ENCODE results near the gene LARP4.
"Not testable (repeated sequence)": the region's sequence is repeated elsewhere in the genome, so short reads cannot be mapped to it uniquely, and the experiment has no call there.

Gene LARP4

GRCh38 chr12:50488801-50489200 is 88.1 kb downstream of the LARP4 start:
- no peaks in the 10 kb centered on the region for H3K9me3 ChIP-seq (ENCODE audit: control insufficient read depth, insufficient read depth, low read depth, low read length)
- H3K36me3 ChIP-seq (ENCODE audit: control insufficient read depth in 2 of 2, insufficient read depth in 1 of 2, low read length in 2 of 2), result no peaks in the 10 kb centered on the region
- TF ChIP-seq ZNF423 (tag by site-specific recombination; IDR thresholded peaks at IDR 0.05) (no peak), ZNF544 (tag by site-specific recombination; IDR thresholded peaks at IDR 0.05) (no peak), SP3 (tag by site-specific recombination; IDR thresholded peaks at IDR 0.05) (no peak), PRDM6 (tag by site-specific recombination; IDR thresholded peaks at IDR 0.05) (no peak), MZF1 (tag by site-specific recombination; IDR thresholded peaks at IDR 0.05; ENCODE audit: borderline replicate concordance) (no peak), ZNF776 (tag by site-specific recombination; IDR thresholded peaks at IDR 0.05; ENCODE audit: borderline replicate concordance) (no peak), ZNF362 (tag by site-specific recombination; IDR thresholded peaks at IDR 0.05) (no peak)
- TF ChIP-seq, protein P1, sequence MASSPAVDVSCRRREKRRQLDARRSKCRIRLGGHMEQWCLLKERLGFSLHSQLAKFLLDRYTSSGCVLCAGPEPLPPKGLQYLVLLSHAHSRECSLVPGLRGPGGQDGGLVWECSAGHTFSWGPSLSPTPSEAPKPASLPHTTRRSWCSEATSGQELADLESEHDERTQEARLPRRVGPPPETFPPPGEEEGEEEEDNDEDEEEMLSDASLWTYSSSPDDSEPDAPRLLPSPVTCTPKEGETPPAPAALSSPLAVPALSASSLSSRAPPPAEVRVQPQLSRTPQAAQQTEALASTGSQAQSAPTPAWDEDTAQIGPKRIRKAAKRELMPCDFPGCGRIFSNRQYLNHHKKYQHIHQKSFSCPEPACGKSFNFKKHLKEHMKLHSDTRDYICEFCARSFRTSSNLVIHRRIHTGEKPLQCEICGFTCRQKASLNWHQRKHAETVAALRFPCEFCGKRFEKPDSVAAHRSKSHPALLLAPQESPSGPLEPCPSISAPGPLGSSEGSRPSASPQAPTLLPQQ (tag by site-specific recombination; IDR thresholded peaks at IDR 0.05), result no peak
- no peak overlapping the region for H3K4me3 ChIP-seq (ENCODE audit: low read depth, low read length)
- POLR2A ChIA-PET, result no interaction called here
- CTCF ChIA-PET, result interaction anchor here (0.7 kb wide), 1 partner anchor 33 kb away, joined by 3 read pairs; no protein-coding TSS in a partner anchor
- no peak overlapping the region for H3K27ac ChIP-seq (ENCODE audit: extremely low read depth, low read depth, low read length)
- no peaks in the 10 kb centered on the region for H3K4me1 ChIP-seq (ENCODE audit: control insufficient read depth, insufficient read depth, low read length)

DNA sequence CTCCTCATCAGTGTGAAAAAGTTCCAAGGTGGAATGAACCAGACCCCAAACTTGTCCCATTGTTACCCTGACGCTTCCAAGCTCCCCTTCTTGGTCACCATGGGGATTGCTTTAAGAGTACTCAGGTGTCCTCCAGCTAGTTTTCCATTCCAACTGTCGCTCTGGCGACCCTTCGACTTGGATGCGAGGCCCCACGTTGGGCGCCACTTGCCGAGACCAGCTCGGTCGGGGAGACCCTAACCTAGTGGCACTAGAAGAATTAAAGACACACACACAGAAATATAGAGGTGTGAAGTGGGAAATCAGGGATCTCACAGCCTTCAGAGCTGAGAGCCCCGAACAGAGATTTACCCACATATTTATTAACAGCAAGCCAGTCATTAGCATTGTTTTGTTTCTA is 97.4 kb downstream of the LARP4 start:
- CTCF ChIA-PET, result interaction anchor here (1.0 to 1.2 kb wide), 2 partner anchors 140 to 247 kb away, joined by 3 read pairs; no protein-coding TSS in a partner anchor
- H3K27ac ChIP-seq (ENCODE audit: extremely low read depth, low read depth, low read length); H3K9me3 ChIP-seq (ENCODE audit: control insufficient read depth, insufficient read depth, low read depth, low read length); H3K36me3 ChIP-seq (ENCODE audit: control insufficient read depth in 2 of 2, insufficient read depth in 1 of 2, low read length in 2 of 2); H3K4me3 ChIP-seq (ENCODE audit: low read depth, low read length); H3K4me1 ChIP-seq (ENCODE audit: control insufficient read depth, insufficient read depth, low read length); POLR2A ChIA-PET: not testable (repeated sequence)
- TF ChIP-seq ZNF626 (tag by site-specific recombination; IDR thresholded peaks at IDR 0.05) (peak; percentile 75; the same call in 1 of the 2 replicates), SETDB1 (IDR thresholded peaks at IDR 0.05; ENCODE audit: insufficient read length, low read length) (peak; percentile 92), ZNF549 (tag by site-specific recombination; IDR thresholded peaks at IDR 0.05) (peak; percentile 12; the same call in 1 of the 2 replicates), ZNF529 (tag by site-specific recombination; IDR thresholded peaks at IDR 0.05; ENCODE audit: insufficient replicate concordance) (peak; percentile 28)
- TF ChIP-seq, protein P2, sequence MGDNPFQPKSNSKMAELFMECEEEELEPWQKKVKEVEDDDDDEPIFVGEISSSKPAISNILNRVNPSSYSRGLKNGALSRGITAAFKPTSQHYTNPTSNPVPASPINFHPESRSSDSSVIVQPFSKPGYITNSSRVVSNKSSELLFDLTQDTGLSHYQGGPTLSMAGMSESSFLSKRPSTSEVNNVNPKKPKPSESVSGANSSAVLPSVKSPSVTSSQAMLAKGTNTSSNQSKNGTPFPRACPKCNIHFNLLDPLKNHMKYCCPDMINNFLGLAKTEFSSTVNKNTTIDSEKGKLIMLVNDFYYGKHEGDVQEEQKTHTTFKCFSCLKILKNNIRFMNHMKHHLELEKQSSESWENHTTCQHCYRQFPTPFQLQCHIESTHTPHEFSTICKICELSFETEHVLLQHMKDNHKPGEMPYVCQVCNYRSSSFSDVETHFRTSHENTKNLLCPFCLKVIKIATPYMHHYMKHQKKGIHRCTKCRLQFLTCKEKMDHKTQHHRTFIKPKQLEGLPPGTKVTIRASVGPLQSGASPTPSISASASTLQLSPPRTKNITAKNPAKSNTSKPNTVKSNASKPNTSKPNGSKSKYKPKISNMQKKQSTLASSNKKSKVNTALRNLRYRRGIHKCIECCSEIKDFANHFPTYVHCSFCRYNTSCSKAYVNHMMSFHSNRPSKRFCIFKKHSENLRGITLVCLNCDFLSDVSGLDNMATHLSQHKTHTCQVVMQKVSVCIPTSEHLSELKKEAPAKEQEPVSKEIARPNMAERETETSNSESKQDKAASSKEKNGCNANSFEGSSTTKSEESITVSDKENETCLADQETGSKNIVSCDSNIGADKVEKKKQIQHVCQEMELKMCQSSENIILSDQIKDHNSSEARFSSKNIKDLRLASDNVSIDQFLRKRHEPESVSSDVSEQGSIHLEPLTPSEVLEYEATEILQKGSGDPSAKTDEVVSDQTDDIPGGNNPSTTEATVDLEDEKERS (tag by site-specific recombination; IDR thresholded peaks at IDR 0.05), result peak; percentile 15; the same call in 1 of the 2 replicates

All from HEK293 (cell line).